GM12865 (cell line): ENCODE measurements around the gene AGPAT3.

Source experiments
- DNase-seq: peaks from one replicate; pipeline ENCODE4 v3.0.0; 2010; ENCODE audit warnings: low read depth
- H3K4me3 ChIP-seq: 2 replicates; pipeline ENCODE4 v1.5.1; 2011; ENCODE audit warnings: mild to moderate bottlenecking, low read depth, low read length, control low read depth
- TF ChIP-seq, protein P1 (sequence below): IDR thresholded peaks from 2 replicates; pipeline ENCODE4 v1.5.1; 2011; ENCODE audit warnings: low read length, control low read depth, low read depth, inconsistent platforms; ENCODE audit not compliant: insufficient read depth; ENCODE audit errors: missing control alignments

The AGPAT3 gene

GRCh38 chr21:43970551-43970950, 105.5 kb downstream of the AGPAT3 start:
- TF ChIP-seq, protein P1, sequence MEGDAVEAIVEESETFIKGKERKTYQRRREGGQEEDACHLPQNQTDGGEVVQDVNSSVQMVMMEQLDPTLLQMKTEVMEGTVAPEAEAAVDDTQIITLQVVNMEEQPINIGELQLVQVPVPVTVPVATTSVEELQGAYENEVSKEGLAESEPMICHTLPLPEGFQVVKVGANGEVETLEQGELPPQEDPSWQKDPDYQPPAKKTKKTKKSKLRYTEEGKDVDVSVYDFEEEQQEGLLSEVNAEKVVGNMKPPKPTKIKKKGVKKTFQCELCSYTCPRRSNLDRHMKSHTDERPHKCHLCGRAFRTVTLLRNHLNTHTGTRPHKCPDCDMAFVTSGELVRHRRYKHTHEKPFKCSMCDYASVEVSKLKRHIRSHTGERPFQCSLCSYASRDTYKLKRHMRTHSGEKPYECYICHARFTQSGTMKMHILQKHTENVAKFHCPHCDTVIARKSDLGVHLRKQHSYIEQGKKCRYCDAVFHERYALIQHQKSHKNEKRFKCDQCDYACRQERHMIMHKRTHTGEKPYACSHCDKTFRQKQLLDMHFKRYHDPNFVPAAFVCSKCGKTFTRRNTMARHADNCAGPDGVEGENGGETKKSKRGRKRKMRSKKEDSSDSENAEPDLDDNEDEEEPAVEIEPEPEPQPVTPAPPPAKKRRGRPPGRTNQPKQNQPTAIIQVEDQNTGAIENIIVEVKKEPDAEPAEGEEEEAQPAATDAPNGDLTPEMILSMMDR, result no peak
- DNase-seq, result no peak
- H3K4me3 ChIP-seq, result no peak overlapping the region

DNA sequence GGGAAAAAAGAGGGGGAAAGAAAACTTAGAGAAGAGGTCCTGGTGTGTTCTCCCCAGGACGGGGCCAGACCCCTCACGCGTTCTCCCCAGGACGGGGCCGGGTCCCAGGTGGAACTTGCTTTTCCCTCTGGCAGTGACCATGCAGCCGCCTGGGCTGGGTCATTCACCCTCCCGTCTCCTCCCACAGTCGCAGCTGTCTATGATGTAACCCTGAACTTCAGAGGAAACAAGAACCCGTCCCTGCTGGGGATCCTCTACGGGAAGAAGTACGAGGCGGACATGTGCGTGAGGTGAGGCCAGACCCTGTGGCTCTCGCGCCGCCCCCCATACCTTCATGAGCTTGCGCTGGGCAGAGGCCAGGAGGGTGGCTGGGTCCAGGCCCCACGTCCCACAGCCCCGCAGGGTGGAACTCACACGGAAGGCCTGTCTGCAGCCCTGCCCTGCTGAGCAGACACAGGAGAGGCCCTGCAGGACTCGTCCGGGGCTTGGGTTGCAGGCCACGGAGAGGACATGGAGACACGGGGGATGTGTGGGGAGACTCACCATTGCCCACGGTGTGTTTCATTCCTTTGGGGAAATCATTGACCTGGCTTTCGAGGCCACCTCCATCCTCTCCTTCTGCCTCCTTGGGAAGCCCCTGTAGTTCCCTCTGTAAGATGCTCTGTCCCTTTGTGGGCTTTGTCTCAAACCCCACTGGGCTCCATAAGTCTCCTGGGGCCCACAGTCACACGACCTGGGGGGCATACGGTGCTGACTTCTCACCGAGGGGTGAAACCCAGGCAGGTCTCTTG, 106.4 kb downstream of the AGPAT3 start:
- H3K4me3 ChIP-seq, result no peak overlapping the region
- no peak for DNase-seq
- TF ChIP-seq, protein P1, result no peak

GRCh38 chr21:43971992-43972255, 106.9 kb downstream of the AGPAT3 start:
- TF ChIP-seq, protein P1, result no peak
- no peak for DNase-seq
- H3K4me3 ChIP-seq, result no peak overlapping the region

DNA sequence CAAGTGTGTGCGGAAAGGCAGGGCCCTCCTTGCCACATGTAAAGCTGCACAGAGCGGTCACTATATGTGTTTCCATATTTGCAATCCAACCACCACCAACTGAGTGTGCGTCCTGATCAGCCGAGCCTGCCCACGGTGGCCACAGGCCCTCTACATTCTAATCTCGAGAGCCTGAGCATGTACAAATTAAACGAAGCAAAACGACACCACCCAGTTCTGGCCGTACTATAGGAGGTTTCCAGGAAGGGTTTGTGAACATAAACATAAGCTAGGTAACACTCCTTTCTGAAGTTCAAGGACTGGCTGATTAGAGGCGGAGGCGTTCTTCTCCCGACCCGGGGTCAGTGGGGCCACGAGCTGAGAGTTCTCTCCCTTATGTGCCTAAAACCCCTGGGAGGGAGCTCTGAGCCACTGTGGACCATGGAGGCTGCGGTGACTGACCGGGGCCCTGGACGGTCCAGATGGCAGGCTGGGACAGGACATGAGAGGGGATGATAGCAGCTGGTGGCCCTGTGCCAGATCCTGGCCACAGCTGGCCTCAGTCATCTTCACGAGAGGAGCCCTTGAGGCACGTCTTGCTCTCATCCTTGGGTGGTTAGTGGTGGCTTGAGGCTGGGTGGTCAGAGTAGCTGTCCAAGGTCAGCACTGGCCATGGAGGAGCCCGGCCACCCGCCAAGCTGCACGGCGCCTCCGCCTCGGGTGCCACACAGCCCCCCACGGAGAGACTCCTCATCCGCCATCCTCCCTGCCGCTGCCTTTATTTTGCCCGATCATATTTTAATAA, 108.0 kb downstream of the AGPAT3 start:
- DNase-seq, result no peak
- TF ChIP-seq, protein P1, result no peak

GRCh38 chr21:43973634-43973955, 108.6 kb downstream of the AGPAT3 start:
- DNase-seq, result no peak
- H3K4me3 ChIP-seq, result no peak overlapping the region
- TF ChIP-seq, protein P1, result no peak

More for the DNA sequence above, 108.0 kb downstream of the AGPAT3 start:
- no peak overlapping the region for H3K4me3 ChIP-seq

GRCh38 chr21:43974791-43975468, 109.9 kb downstream of the AGPAT3 start:
- no peak for DNase-seq

More at GRCh38 chr21:43974791-43975468, 109.9 kb downstream of the AGPAT3 start:
- TF ChIP-seq, protein P1, result no peak
- no peak overlapping the region for H3K4me3 ChIP-seq
